Measurements from ENCODE around the gene SMTN.

The SMTN gene

GRCh38 chr22:31088233-31088986 is 7.3 kb downstream of the SMTN start:
- peaks cover 8% of the 10 kb centered on the region for H3K79me2 ChIP-seq (ENCODE audit: low read length)
- no peak overlapping the region for H2AFZ ChIP-seq (ENCODE audit: low read length)
- H3K9ac ChIP-seq (ENCODE audit: low read length), result no peak overlapping the region
- peaks cover 9% of the 10 kb centered on the region for H3K4me1 ChIP-seq (ENCODE audit: low read length)
- H3F3A ChIP-seq (ENCODE audit: insufficient read depth, low read length), result peaks cover 12% of the 10 kb centered on the region; the same call in 1 of the 2 replicates
- no peak overlapping the region for H3K27ac ChIP-seq (ENCODE audit: low read length)
- H4K20me1 ChIP-seq (ENCODE audit: insufficient read depth, low read length), result no peaks in the 10 kb centered on the region
- DNase-seq, result no peak
- no peak overlapping the region for H3K4me3 ChIP-seq (ENCODE audit: low read length)
- H3K36me3 ChIP-seq (replicated peaks; ENCODE audit: insufficient read depth, low read length), result no peaks in the 10 kb centered on the region
- H3K9me3 ChIP-seq (replicated peaks; ENCODE audit: insufficient read depth, low read length), result no peaks in the 10 kb centered on the region
- TF ChIP-seq CTCF (IDR thresholded peaks at IDR 0.05; ENCODE audit: low read length) (no peak), EZH2phosphoT487 (IDR thresholded peaks at IDR 0.05; ENCODE audit: low read length) (no peak), EZH2 (optimal IDR thresholded peaks at IDR 0.05; ENCODE audit: low read depth, low read length) (no peak)
- H3K27me3 ChIP-seq (replicated peaks; ENCODE audit: insufficient read depth, low read length), result no peaks in the 10 kb centered on the region
- no peaks in the 10 kb centered on the region for H3K9me2 ChIP-seq (replicated peaks; ENCODE audit: insufficient read depth, low read length)
- H3K4me2 ChIP-seq (ENCODE audit: low read depth, low read length), result no peak overlapping the region

GRCh38 chr22:31089160-31090100 is 8.3 kb downstream of the SMTN start:
- TF ChIP-seq EZH2 (optimal IDR thresholded peaks at IDR 0.05; ENCODE audit: low read depth, low read length) (no peak), EZH2phosphoT487 (IDR thresholded peaks at IDR 0.05; ENCODE audit: low read length) (no peak), CTCF (IDR thresholded peaks at IDR 0.05; ENCODE audit: low read length) (peak; percentile 87)
- H3K9me2 ChIP-seq (replicated peaks; ENCODE audit: insufficient read depth, low read length), result no peaks in the 10 kb centered on the region
- no peak overlapping the region for H3K4me3 ChIP-seq (ENCODE audit: low read length)
- peak; percentile 33 for DNase-seq
- H3K9me3 ChIP-seq (replicated peaks; ENCODE audit: insufficient read depth, low read length), result no peaks in the 10 kb centered on the region
- no peaks in the 10 kb centered on the region for H3K27me3 ChIP-seq (replicated peaks; ENCODE audit: insufficient read depth, low read length)
- H2AFZ ChIP-seq (ENCODE audit: low read length), result no peak overlapping the region
- no peaks in the 10 kb centered on the region for H3K4me1 ChIP-seq (ENCODE audit: low read length)
- no peak overlapping the region for H3K4me2 ChIP-seq (ENCODE audit: low read depth, low read length)
- no peak overlapping the region for H3K9ac ChIP-seq (ENCODE audit: low read length)
- H3F3A ChIP-seq (ENCODE audit: insufficient read depth, low read length), result peaks cover 4% of the 10 kb centered on the region; the same call in 1 of the 2 replicates
- peaks cover under 1% of the 10 kb centered on the region; the same call in 1 of the 2 replicates for H3K79me2 ChIP-seq (ENCODE audit: low read length)
- H3K36me3 ChIP-seq (replicated peaks; ENCODE audit: insufficient read depth, low read length), result no peaks in the 10 kb centered on the region
- no peaks in the 10 kb centered on the region for H4K20me1 ChIP-seq (ENCODE audit: insufficient read depth, low read length)
- H3K27ac ChIP-seq (ENCODE audit: low read length), result no peak overlapping the region

GRCh38 chr22:31090217-31091085 is 9.3 kb downstream of the SMTN start:
- Histone ChIP-seq H3K9ac (ENCODE audit: low read length) (no peak overlapping the region), H3K79me2 (ENCODE audit: low read length) (no peaks in the 10 kb centered on the region), H4K20me1 (ENCODE audit: insufficient read depth, low read length) (no peaks in the 10 kb centered on the region), H3K9me2 (replicated peaks; ENCODE audit: insufficient read depth, low read length) (no peaks in the 10 kb centered on the region), H3K27ac (ENCODE audit: low read length) (no peak overlapping the region), H3K36me3 (replicated peaks; ENCODE audit: insufficient read depth, low read length) (no peaks in the 10 kb centered on the region), H3K4me1 (ENCODE audit: low read length) (no peaks in the 10 kb centered on the region), H2AFZ (ENCODE audit: low read length) (no peak overlapping the region), H3K4me2 (ENCODE audit: low read depth, low read length) (no peak overlapping the region), H3K9me3 (replicated peaks; ENCODE audit: insufficient read depth, low read length) (no peaks in the 10 kb centered on the region), H3F3A (ENCODE audit: insufficient read depth, low read length) (no peaks in the 10 kb centered on the region), H3K27me3 (replicated peaks; ENCODE audit: insufficient read depth, low read length) (no peaks in the 10 kb centered on the region), H3K4me3 (ENCODE audit: low read length) (no peak overlapping the region)
- DNase-seq, result no peak
- TF ChIP-seq CTCF (IDR thresholded peaks at IDR 0.05; ENCODE audit: low read length) (no peak), EZH2phosphoT487 (IDR thresholded peaks at IDR 0.05; ENCODE audit: low read length) (no peak), EZH2 (optimal IDR thresholded peaks at IDR 0.05; ENCODE audit: low read depth, low read length) (no peak)

Data from MM.1S (cell line).